Measurements from ENCODE around the gene TIGIT. TPM values are rescaled to one million over a fixed set of nuclear protein-coding genes. Genes with fewer than 3 reads are reported as not detected.

TIGIT gene
- total RNA-seq, 1 experiment from 2014 or later, result not detected

DNA sequence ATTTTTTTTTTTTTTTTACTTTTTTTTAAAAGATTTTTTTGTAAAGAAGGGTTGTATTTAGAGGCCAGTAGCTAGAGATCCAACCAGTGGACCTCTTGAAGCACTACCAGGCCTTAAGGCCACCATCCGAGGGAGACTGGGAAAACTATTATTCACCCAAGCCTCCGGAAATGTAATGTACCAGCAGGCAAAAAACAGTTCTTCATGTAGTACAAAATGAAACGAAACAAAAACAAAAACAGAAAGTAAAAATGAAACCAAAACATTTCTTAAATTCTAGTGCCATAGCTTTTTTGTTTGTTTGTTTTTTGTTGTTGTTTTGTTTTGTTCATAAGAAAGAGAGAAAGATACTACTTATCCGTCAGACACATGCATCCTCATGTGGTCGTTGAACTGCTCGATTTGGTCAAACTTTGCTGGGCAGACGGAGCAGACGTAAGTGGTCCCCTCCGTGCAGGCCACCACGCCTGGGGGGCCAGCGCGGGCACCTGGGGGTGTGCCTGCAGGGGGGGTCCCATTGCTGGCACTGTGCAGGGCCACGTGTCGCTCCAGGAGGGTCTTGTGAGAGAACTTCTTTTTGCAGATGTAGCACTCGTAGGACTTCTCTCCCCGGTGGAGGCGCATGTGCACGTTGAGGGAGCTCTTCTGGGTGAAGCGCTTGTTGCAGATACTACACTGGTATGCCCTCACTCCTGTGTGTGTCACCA, 45.0 kb downstream of the TIGIT start:
- no peaks in the 10 kb centered on the region for H4K20me1 ChIP-seq (ENCODE audit: insufficient read depth)
- no peaks in the 10 kb centered on the region for H3K4me1 ChIP-seq (replicated peaks; ENCODE audit: insufficient read depth)
- H3K27ac ChIP-seq, result no peak overlapping the region
- no peaks in the 10 kb centered on the region for H3K9me3 ChIP-seq (ENCODE audit: insufficient read depth, low read depth)
- no peaks in the 10 kb centered on the region for H3K79me2 ChIP-seq (ENCODE audit: low read depth)
- H3F3A ChIP-seq (ENCODE audit: insufficient read depth, low read depth), result no peaks in the 10 kb centered on the region
- POLR2A ChIA-PET (ENCODE audit: unreplicated experiment), result no interaction called here
- no peak overlapping the region for H3K4me2 ChIP-seq
- CTCF ChIA-PET, result no interaction called here
- TF ChIP-seq EZH2 (IDR thresholded peaks at IDR 0.05; ENCODE audit: low read depth), result no peak
- TF ChIP-seq, protein P1, sequence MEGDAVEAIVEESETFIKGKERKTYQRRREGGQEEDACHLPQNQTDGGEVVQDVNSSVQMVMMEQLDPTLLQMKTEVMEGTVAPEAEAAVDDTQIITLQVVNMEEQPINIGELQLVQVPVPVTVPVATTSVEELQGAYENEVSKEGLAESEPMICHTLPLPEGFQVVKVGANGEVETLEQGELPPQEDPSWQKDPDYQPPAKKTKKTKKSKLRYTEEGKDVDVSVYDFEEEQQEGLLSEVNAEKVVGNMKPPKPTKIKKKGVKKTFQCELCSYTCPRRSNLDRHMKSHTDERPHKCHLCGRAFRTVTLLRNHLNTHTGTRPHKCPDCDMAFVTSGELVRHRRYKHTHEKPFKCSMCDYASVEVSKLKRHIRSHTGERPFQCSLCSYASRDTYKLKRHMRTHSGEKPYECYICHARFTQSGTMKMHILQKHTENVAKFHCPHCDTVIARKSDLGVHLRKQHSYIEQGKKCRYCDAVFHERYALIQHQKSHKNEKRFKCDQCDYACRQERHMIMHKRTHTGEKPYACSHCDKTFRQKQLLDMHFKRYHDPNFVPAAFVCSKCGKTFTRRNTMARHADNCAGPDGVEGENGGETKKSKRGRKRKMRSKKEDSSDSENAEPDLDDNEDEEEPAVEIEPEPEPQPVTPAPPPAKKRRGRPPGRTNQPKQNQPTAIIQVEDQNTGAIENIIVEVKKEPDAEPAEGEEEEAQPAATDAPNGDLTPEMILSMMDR (conservative IDR thresholded peaks at IDR 0.05), result no peak
- no peaks in the 10 kb centered on the region; the same call in 1 of the 2 replicates for H3K36me3 ChIP-seq (ENCODE audit: low read depth)
- no peak overlapping the region for H3K4me3 ChIP-seq
- no peaks in the 10 kb centered on the region for H3K9me2 ChIP-seq (ENCODE audit: insufficient read depth)
- BruUV-seq (replicated peaks), result no TSS peak
- H2AFZ ChIP-seq, result no peak overlapping the region
- no peaks in the 10 kb centered on the region for H3K27me3 ChIP-seq (ENCODE audit: insufficient read depth, low read depth)
- intact Hi-C loops (cut with micrococcal nuclease; ENCODE audit: unreplicated experiment), result no loop called here
- no peak for DNase-seq

DNA sequence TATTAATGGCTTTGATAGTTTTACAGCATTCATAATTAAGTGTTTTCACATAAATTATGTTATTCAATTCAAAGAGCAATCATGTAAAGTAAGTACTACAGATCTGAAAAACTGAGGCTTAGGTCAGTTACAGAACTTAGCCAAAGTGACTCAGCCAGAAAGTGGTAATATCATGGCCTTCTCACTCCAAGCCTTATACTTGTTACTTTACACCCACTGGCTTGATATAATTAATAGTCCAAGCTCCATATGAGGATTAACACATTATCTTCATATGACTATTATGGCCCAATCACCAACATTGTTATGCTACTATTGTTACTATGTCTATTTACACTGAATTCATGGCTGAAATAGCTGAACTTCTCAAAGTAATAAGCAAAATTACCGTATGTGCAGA, 50.7 kb downstream of the TIGIT start:
- Histone ChIP-seq H3K27ac (no peak overlapping the region), H3K79me2 (ENCODE audit: low read depth) (no peaks in the 10 kb centered on the region), H3K4me3 (no peak overlapping the region), H2AFZ (no peak overlapping the region), H4K20me1 (ENCODE audit: insufficient read depth) (no peaks in the 10 kb centered on the region; the same call in 1 of the 2 replicates), H3K9me2 (ENCODE audit: insufficient read depth) (no peaks in the 10 kb centered on the region), H3K4me1 (replicated peaks; ENCODE audit: insufficient read depth) (no peaks in the 10 kb centered on the region), H3K9me3 (ENCODE audit: insufficient read depth, low read depth) (no peaks in the 10 kb centered on the region), H3F3A (ENCODE audit: insufficient read depth, low read depth) (no peaks in the 10 kb centered on the region), H3K27me3 (ENCODE audit: insufficient read depth, low read depth) (no peaks in the 10 kb centered on the region), H3K36me3 (ENCODE audit: low read depth) (no peaks in the 10 kb centered on the region), H3K4me2 (no peak overlapping the region)
- POLR2A ChIA-PET (ENCODE audit: unreplicated experiment), result no interaction called here
- no peak for DNase-seq
- CTCF ChIA-PET, result no interaction called here
- no peak for TF ChIP-seq EZH2 (IDR thresholded peaks at IDR 0.05; ENCODE audit: low read depth)
- BruUV-seq (replicated peaks), result no TSS peak
- intact Hi-C loops (cut with micrococcal nuclease; ENCODE audit: unreplicated experiment), result no loop called here

DNA sequence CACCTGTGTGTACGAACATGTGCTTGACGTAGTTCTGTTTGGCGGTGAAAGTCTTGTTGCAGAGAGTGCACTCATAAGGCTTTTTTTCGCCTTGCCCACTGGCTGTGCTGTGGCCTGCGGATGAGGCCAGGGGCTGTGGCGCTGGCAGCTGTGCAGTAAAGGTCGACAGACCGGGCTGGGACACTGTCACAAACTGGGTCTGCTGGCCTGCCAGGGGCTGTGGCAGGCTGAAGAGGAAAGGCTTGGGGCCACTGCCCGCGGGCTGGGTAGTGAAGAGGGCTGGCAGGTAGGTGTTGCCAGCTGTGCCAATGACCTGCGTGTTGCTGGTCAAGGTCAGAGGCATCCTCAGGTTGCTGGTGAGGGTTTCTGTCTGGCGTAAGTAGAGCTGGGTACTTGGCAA, 56.4 kb downstream of the TIGIT start:
- H3K4me3 ChIP-seq, result no peak overlapping the region
- H2AFZ ChIP-seq, result no peak overlapping the region
- no peaks in the 10 kb centered on the region; the same call in 1 of the 2 replicates for H4K20me1 ChIP-seq (ENCODE audit: insufficient read depth)
- no peaks in the 10 kb centered on the region for H3K9me3 ChIP-seq (ENCODE audit: insufficient read depth, low read depth)
- no peaks in the 10 kb centered on the region for H3K36me3 ChIP-seq (ENCODE audit: low read depth)
- TF ChIP-seq, protein P1 (conservative IDR thresholded peaks at IDR 0.05), result no peak
- TF ChIP-seq EZH2 (IDR thresholded peaks at IDR 0.05; ENCODE audit: low read depth), result no peak
- DNase-seq, result no peak
- ChIA-PET POLR2A (ENCODE audit: unreplicated experiment) (no interaction called here), CTCF (no interaction called here)
- H3K79me2 ChIP-seq (ENCODE audit: low read depth), result no peaks in the 10 kb centered on the region
- H3K9me2 ChIP-seq (ENCODE audit: insufficient read depth), result no peaks in the 10 kb centered on the region
- no peak overlapping the region for H3K4me2 ChIP-seq
- no peaks in the 10 kb centered on the region for H3K27me3 ChIP-seq (ENCODE audit: insufficient read depth, low read depth)
- intact Hi-C loops (cut with micrococcal nuclease; ENCODE audit: unreplicated experiment), result no loop called here
- BruUV-seq (replicated peaks), result no TSS peak
- no peaks in the 10 kb centered on the region for H3K4me1 ChIP-seq (replicated peaks; ENCODE audit: insufficient read depth)
- no peaks in the 10 kb centered on the region for H3F3A ChIP-seq (ENCODE audit: insufficient read depth, low read depth)
- H3K27ac ChIP-seq, result no peak overlapping the region

DNA sequence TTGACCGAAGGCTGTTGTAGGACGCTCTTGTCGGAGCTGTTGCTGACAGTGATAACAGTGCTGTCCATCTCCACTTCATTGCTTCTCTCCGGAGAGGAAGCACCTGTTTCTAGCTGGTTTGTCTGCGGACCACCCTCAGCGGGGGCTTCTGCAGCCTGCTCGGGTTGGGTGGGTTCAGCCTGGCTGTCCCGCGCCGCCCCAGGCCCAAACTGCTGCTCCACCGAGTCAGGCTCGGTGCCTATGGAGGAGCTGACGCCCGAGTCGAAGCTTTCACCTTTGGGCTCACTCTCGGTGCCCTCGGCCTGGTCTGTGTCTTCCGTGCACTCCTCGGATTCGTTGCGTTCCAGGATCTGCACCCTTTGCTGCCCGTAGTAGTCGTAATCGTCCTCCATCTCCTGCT, 56.9 kb downstream of the TIGIT start:
- H3K27me3 ChIP-seq (ENCODE audit: insufficient read depth, low read depth), result no peaks in the 10 kb centered on the region
- no peaks in the 10 kb centered on the region for H3K9me2 ChIP-seq (ENCODE audit: insufficient read depth)
- no peaks in the 10 kb centered on the region for H3K79me2 ChIP-seq (ENCODE audit: low read depth)
- H3K4me1 ChIP-seq (replicated peaks; ENCODE audit: insufficient read depth), result no peaks in the 10 kb centered on the region
- no peaks in the 10 kb centered on the region for H3K9me3 ChIP-seq (ENCODE audit: insufficient read depth, low read depth)
- no peak for TF ChIP-seq EZH2 (IDR thresholded peaks at IDR 0.05; ENCODE audit: low read depth)
- TF ChIP-seq, protein P1 (conservative IDR thresholded peaks at IDR 0.05), result no peak
- H3K4me2 ChIP-seq, result no peak overlapping the region
- H2AFZ ChIP-seq, result no peak overlapping the region
- no peaks in the 10 kb centered on the region for H3K36me3 ChIP-seq (ENCODE audit: low read depth)
- intact Hi-C loops (cut with micrococcal nuclease; ENCODE audit: unreplicated experiment), result no loop called here
- H3K4me3 ChIP-seq, result no peak overlapping the region
- ChIA-PET POLR2A (ENCODE audit: unreplicated experiment) (no interaction called here), CTCF (no interaction called here)
- BruUV-seq (replicated peaks), result no TSS peak
- no peak overlapping the region for H3K27ac ChIP-seq
- H3F3A ChIP-seq (ENCODE audit: insufficient read depth, low read depth), result no peaks in the 10 kb centered on the region
- no peak for DNase-seq
- H4K20me1 ChIP-seq (ENCODE audit: insufficient read depth), result no peaks in the 10 kb centered on the region; the same call in 1 of the 2 replicates

All from PC-9 (cell line).